HG03095 (cell line): ENCODE data around the gene CLCNKB.
"Not testable (repeated sequence)": the region's sequence is repeated elsewhere in the genome, so short reads cannot be mapped to it uniquely, and the experiment has no call there.

Experiments used
- ATAC-seq: cut with Tn5 transposase; IDR thresholded peaks from one replicate; pipeline ENCODE4 v1.9.1; 2021; ENCODE audit warnings: moderate library complexity; ENCODE audit not compliant: unreplicated experiment

CLCNKB gene

DNA sequence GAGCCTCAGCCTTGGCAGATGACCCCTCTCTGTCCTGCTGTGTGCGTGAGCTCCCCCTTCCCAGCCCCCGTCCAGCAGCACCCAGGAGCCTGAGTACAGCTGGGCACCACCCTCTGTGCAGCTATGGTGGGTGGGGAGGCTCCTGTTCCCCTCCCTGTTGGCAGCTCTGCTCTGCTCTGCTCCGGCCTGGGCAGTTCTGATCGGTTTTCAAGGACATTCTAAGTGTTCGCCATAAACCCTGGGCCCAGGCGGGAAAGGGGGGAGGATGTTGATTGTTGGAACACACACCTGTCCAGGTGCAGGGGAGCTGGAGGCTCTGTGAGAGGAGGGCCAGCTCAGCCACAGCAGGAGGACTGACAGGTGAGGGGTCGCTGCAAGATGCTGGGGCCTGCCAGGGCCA, at the start of gene CLCNKB:
Gene CLCNKB (plus strand): TSS at position 262 of the 400 bp plus-strand sequence. CDS start 711 bp downstream, outside the sequence.
- ATAC-seq = no peak

DNA sequence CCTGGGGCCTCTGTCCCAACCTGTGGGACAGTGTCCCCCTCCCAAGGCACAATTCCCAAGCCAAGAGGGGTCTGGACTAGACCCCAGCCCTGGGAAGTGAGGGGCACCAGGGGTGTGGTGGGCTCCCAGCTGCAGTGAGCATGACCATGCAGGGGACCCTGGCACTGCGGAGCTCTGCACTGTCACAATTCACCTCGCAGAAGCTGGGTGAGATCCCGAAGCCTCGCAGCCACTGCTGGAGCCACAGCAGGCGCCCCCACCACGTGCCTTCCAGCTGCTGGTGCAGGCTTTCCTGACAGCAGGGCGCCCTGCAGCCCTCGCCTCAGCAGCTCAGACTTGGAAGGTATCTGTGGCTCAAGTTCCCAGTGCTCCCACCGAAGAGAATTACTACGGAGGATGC, 49.5 kb upstream of the CLCNKB start:
- no peak for ATAC-seq

DNA sequence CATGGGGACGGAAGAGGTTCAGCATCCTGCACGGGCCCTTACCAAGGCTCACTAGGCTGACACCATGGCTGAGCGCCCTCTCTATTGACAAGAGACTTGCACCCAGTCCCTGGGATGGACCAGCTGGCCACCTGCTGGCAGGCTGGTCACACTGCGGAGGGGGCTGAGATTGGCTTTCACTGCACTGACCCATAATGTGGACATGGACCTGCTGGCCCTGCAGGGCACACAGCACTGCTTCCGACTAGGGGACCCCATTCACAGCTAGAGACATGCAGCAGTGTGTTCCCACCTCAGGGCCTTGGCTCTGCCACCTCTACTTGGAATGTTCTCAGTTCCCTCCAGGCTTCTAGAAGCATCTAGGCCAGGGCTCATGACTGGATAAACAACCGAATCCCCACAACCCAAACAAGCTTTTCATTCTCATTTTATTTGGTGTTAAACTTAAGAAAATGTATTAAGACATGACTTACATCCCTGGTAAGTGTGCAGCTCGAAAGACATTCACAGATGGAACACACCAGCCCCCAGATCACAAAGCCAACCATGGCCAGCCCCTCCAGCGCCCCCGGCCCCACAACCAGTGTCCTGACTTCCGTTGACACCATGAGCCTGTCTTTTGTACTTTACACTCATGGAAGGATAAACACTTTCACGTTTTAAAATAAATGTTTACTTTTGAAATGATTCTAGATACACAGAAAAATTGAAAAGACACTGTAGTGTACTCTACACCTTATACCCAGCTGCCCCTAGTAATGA, 48.8 kb upstream of the CLCNKB start:
- no peak for ATAC-seq

DNA sequence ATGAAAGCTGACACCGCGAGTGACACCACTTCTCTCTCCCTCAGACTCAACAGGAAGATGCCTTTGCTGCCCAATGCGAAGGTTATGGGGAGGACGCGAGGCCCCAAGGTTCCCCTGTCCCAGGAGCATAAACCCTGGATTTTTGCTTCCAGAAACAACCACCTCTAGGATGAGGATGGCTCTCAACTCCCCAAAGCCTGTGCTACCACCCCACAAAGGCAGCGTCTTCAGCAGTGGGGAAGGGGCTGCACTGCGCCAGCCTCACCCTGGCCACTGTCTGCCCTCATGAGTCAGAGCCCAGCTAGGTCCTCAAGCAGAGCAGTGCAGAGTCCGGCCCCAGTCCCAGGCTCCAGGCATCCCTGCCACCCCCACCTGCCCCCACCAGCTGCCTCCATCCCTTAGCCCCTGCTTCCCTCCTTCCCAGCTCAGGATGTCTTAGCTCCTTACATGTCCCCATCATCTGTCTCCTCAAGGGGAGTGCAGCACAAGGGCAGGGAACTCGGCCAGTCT, 46.5 kb upstream of the CLCNKB start:
- ATAC-seq = no peak

DNA sequence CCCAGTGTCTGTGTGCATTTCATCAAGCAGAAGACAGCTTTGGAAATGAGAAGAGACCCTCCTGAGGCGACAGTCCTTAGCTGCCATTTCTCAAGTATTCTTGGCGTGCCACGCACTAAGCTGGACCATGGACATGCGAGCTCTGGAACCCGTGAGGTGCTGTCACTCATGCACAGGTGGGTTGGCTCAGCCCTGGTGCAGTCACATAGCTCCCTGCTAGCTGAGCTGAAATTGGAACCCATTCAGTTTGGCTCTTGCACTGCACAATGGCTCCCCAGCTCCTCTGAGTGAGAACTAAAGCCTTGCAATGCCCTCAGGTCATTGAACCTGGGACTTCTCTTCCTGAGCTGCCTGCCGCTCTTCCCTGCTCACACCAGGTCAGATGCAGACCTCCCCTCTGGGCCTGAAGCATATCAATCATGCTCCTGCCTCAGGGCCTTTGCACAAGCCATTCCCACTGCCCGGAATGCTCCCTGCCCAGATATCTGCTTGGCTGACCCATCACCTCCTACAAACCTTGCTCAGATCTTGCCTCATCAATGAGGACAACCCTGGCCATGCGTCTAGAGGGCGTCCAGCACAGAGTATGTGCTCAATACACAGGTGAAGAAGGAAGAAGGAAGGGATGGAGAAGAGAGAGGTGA, 45.8 kb upstream of the CLCNKB start:
- ATAC-seq = no peak

DNA sequence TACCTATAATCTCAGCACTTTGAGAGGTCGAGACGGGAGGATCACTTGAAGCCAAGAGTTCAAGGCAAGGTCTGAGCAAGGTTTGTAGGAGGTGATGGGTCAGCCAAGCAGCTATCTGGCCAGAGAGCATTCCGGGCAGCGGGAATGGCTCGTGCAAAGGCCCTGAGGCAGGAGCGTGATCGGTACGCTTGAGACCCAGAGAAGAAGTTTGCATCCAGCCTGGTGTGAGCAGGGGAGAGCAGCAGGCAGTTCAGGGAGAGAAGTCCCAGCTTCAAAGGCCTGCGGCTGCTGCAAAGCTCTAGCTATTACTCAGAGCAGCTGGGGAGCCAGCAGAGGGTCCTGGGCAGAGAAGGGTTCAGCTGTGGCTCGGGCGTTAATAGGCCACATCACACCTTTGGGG, 44.7 kb upstream of the CLCNKB start:
- ATAC-seq = no peak

DNA sequence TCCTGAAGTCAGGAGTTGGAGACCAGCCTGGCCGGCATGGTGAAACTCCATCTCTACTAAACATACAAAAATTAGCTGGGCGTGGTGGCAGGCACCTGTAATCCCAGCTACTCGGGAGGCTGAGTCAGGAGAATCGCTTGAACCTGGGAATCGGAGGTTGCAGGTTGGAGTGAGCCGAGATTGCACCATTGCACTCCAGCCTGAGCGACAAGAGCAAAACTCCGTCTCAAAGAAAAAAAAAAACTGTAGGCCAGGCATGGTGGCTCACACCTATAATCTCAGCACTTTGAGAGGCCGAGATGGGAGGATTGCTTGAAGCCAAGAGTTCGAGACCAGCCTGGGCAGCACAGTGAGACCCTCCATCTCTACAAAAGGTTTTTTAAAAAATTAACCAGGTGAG, 42.3 kb upstream of the CLCNKB start:
- ATAC-seq = not testable (repeated sequence)

DNA sequence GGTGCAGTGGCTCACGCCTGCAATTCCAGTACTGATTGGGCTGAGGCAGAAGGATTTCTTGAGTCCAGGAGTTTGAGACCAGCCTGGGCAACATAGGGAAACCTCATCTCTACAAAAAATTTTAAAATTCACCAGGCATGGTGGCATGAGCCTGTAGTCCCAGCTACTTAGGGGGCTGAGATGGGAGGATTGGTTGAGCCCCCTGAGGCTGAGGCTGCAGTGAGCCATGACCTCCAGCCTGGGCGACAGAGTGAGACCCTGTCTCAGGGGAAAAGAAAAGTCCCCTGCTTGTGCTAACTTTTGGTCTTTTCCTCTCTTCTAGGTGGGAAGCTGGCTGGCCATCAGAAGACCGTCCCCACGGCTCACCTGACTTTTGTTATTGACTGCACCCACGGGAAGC, 38.0 kb upstream of the CLCNKB start:
- no peak for ATAC-seq

DNA sequence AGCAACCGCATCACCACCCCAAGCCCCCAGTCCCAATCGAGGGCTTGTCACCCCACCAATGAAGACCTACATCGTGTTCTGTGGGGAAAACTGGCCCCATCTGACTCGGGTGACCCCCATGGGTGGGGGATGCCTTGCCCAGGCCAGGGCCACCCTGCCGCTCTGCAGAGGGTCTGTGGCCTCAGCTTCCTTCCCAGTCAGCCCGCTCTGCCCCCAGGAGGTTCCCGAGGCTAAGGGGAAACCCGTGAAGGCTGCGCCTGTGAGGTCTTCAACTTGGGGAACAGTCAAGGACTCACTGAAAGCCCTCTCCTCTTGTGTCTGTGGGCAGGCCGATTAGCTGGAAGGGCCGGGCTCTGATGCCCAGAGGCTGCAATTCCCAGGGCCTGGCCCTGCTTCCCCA, 37.6 kb upstream of the CLCNKB start:
- no peak for ATAC-seq

DNA sequence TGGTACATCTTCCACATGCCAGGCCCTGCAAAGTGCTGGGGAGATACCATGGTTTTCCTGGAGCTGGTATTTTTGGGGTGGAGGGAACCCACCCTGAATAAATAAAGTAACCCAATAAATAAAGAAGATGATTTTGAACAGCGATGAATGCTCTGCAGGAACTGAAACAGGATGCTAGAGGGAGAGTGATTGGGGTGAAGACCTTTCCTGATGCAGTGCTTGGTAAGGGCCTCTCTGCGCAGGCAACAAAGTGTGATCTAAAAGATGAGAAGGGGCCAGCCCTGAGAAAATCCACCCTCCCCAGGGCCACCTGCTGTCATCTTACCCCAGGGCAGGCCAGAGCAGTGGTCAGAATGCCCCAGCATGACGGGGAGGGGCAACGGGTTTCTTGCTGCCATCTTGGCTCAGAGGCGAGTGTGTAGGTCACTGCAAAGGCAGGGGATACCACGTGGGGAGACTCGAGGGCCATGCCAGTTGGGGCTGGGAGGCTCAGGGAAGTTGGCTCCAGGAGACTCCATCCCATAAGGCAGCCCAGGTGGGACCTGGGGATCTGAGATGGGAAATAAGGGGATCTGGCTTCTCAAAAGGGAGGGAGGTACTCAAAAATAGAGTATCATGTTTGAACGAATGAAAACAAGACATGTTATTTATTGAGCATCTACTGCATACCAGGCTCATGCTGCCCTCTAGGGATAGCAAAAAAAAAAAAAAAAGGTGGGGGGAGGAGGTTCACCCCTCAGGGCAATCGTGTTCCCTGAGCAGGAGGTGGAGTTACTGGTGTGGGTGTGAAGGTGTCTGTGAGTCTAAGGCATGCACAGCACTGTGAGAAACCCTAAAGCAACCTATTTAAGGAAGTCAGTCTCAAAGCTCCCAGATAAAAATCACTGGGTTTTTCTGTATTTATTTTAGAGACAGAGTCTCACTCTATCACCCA, 36.8 kb upstream of the CLCNKB start:
- no peak for ATAC-seq

DNA sequence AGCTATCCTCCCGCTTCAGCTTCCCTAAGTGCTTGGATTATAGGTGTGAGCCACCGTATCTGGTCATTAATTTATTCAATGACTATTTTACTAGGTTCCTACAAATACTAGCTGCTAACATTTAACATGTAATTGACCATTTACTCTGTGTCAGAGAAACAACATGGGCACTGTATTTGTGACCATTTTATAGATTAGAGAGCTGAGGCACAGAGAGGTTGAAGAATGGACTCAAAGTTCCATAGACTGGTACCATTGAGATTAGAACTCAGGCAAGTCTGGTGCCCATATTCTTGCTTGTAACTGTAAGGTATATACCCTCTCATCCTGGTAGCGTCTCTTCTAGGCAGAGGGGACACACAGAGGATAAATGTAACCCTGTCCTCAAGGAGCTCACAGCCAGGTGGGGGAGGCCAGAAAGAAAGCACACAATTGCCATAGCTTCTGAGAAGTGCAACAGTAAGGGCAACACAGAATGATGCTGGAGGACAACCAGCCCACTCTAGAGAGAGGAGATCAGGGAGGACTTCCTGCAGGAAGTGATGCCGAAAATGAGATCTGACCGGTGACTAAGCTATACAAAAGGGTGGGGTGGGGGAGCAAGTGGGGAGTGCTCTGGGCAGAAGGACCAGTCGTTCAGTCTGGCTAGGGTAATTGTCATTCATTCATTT, 35.8 kb upstream of the CLCNKB start:
- ATAC-seq = no peak

DNA sequence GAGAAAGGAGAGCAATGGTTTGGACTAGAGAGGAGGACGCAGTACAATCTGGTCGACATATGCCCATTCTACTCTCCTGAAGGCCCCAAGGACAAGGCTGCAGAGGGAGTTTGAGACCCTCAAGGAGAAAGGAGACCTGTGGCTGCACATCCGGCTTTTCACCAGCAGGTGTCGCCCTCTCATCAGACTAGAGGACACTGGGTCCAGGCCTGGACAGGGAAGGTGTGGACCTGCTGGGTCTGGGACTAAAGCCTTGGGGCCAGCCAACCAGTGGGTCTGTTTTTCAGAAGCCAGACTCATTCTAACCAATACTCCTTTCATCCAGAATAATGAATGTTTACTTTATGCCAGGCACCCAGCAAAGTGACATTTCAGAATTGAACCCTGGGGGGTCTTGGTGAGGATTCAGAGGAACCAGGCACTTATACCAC, 34.5 kb upstream of the CLCNKB start:
- ATAC-seq = no peak

DNA sequence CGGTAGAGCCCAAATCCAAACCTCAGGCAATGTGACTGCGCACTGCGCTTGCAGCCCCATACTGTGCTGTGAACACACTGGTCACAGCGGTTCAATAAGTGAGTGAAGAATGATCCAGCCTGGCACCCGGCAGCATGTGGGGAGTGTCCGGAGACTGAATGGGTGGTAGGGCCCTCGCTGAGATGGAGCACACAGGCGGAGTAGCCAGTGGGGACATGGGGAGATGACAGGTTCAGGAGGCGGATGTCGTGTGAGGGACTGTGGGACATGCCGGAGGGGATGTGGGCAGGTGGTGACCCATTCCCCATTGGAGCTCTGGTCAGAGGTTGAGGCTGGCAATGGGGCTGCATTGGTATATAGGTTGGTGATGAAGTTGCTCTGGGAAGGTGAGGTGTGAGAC, 33.9 kb upstream of the CLCNKB start:
- ATAC-seq = no peak

DNA sequence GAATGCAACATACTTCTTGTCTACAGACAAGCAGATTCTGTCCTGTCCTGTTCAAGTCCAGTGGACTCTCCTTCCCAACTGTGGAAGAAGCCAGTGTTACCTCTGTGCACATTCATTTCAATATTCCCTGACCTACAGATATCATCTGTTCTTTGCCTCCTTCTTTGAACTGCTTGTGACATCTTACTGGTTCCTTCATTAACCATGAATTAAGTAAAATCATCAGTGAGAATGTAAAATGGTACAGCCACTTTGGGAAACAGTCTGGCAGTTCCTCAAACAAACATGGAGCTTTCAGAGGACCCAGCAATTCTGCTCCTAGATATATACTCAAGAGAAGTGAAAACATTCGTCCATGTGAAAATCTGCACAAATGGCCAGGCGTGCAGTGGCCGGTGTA, 32.7 kb upstream of the CLCNKB start:
- no peak for ATAC-seq

DNA sequence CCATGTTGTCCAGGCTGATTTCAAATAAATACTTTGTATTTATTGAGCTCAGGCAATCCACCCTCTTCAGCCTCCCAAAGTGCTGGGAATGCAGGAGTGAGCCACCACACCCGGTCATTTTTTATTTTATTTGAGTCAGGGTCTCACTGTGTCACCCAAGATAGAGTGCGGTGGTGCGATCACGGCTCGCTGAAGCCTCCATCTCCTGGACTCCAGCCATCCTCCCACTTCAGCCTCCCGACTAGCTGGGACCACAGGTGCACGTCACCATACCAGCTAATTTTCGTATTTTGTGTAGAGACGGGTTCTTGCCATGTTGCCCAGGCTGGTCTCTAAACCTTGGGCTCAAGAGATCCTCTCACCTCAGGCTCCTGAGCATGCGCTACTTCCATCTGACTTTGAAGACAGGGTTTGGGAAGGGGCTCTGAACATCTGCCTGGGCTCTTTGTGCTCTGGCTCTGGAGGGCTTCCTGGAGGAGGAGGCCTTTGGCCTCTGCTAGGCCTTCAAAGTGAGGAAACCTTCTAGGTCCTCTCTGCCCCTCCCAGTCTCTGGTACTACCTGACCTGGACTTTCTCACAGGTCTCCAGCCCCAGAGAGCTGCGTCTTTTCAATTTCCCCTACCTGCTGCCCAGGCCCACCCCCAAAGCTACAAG, 31.5 kb upstream of the CLCNKB start:
- ATAC-seq = no peak

DNA sequence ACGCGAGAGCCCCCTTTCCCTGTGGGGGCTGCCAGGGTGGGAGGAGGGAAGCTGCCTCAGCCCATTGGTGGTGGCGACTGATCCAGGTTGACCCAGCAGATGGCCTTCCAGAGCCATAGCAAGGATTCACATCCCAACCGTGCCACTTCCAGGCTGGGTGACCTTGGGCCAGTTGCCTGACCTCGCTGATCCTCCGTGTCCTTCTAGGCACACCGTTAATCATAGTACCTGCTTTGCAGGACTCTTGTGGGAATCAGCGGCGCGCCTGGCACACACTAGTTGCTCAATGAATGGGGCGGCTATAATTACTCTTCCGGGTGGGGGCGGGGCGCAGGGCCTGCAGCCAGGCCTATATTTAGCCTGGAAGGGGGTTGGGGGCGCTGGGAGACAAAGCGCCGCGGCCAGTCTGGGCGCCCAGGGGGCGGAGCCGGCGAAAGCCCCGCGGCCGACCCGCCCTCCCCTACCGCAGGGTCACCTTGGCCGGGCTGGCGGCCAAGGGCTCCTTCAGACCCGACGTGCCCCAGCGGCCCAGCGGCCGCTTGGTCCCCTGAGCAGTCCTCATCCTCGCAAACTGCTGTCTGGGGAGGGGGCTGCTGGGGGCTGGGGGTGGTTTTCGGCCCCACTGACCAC, 30.9 kb upstream of the CLCNKB start:
- no peak for ATAC-seq

DNA sequence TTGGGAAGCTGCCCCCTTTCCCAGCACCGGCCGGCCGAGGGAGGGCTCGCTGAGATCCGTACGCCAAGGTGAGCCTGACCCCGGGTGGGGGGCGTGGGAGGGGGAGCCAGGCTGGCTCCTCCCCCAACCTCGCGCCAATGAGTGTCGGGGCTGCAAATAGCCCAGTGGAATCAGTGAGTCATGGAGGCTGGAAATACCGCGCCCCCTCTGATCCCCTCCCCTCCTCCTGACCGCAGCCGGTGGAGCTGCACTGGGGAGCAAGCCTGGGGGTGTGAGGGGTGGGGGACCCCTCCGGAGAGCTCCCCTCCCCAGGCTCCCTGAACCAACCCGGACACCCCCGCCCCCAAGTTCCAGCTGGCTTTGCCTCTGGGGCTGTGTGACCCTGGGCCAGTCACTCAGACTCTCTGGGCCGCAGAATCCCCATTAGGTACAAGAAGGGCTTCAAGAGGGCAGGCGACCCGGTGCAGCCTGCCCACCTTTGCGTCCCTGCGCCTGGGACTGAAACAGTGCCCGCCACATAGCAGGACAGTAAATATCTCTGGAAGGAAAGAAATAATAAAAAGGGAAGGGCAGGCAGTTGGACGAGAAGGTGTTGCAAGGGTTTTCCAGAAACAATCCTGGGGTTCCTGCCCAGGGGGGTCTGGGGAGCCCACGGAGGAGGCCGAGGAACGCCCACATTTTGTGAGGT, 30.2 kb upstream of the CLCNKB start:
- no peak for ATAC-seq

DNA sequence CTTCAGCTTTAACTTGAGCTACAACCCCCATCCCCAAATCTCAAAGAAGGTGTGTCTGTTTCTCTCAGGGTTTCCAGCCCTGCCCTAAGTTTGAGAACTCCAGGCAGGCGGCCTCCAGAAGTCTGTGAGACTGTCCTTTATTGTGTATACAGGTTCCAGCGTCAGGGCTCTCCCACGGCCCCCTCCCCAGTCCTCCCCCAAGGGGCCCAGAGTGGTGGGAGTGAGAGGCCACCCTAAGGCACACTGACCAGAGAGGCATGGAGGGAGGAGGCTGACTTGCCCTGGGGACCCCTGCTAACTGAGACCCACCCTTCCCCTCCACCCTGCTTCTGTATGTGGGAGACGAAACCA, 29.7 kb upstream of the CLCNKB start:
- ATAC-seq = no peak
